Mesodermal cell (in vitro differentiated cells): ENCODE results near the gene TGM6.

Experiments
- H3K27ac ChIP-seq: 2 replicates; pipeline ENCODE4 v1.7.0; 2013; ENCODE audit warnings: mild to moderate bottlenecking, low read depth, low read length, moderate library complexity; ENCODE audit not compliant: severe bottlenecking
- H3K36me3 ChIP-seq: 2 replicates; pipeline ENCODE4 v1.7.1; 2013; ENCODE audit warnings: mild to moderate bottlenecking, low read length, moderate library complexity; ENCODE audit not compliant: control insufficient read depth, insufficient read depth
- H3K4me1 ChIP-seq: one replicate; pipeline ENCODE4 v1.7.1; 2013; ENCODE audit warnings: mild to moderate bottlenecking, low read length; ENCODE audit not compliant: insufficient read depth, control insufficient read depth, poor library complexity, severe bottlenecking
- H3K4me3 ChIP-seq: 2 replicates; pipeline ENCODE4 v1.7.0; 2013; ENCODE audit warnings: low read length, control low read depth, mild to moderate bottlenecking; ENCODE audit not compliant: insufficient read depth, poor library complexity, severe bottlenecking; ENCODE audit errors: extremely low read depth
- H3K9me3 ChIP-seq: 2 replicates; pipeline ENCODE4 v1.7.1; 2013; ENCODE audit warnings: mild to moderate bottlenecking, low read length, moderate library complexity; ENCODE audit not compliant: control insufficient read depth
- WGBS, 2 experiments: methylation state at CpG; one replicate each; pipeline ENCODE4 v1.1.5; 2013; ENCODE audit warnings: missing lambda C conversion rate in 2 of 2; ENCODE audit not compliant: insufficient coverage in 2 of 2; 5-methylcytosine and 5-hydroxymethylcytosine counted together

TGM6 gene

DNA sequence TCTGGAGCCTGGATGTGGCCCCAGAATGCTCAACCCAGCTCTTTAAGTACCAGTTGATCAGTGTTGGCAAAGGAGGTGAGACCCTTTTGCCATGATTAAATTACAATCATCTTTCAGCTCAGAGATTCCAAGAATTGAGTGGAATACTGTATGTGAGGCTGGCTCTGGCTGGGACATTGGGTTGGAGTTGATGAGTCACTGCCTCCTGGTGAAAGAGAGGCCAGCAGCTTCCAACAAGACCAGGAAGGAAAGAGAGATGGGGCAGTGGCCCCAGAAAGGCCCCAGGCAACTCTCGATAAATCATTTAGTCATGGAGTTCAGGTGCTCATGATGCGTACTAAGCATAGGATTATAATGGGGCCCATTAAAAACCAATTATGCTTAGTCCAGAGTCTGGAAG, 2.1 kb downstream of the TGM6 start:
- Histone ChIP-seq H3K4me1 (peaks cover 45% of the 10 kb centered on the region), H3K9me3 (no peaks in the 10 kb centered on the region), H3K36me3 (no peaks in the 10 kb centered on the region), H3K4me3 (no peak overlapping the region), H3K27ac (no peak overlapping the region)
- WGBS, 2 experiments: 96 to 100% methylated on average over 2 of the region's 2 CpGs

DNA sequence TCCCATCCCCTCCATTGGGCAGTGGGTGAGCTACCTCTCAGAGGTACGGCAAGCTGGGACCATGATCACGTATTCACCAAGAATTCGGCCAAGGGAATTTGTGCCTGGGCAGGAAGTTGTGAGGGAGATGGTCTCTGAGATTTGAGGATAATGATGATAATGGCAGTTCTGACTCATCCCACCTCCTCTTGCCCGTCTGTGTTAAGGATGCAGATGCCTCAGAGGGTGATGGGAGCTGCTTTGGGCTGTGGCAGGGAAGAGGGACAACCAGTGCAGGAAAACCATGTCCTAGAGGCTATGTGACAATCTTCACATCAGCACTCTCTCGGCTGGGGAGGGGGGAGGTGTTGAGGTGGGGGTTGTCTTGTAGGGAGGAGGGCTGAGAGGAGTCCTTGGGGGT, 4.3 kb downstream of the TGM6 start:
- Histone ChIP-seq H3K36me3 (no peaks in the 10 kb centered on the region), H3K4me1 (peaks cover 45% of the 10 kb centered on the region), H3K4me3 (no peak overlapping the region), H3K9me3 (peaks cover 5% of the 10 kb centered on the region), H3K27ac (peak overlapping the region; percentile 93)
- 75 to 77% methylated on average over 2 of the region's 5 CpGs for WGBS, 2 experiments

DNA sequence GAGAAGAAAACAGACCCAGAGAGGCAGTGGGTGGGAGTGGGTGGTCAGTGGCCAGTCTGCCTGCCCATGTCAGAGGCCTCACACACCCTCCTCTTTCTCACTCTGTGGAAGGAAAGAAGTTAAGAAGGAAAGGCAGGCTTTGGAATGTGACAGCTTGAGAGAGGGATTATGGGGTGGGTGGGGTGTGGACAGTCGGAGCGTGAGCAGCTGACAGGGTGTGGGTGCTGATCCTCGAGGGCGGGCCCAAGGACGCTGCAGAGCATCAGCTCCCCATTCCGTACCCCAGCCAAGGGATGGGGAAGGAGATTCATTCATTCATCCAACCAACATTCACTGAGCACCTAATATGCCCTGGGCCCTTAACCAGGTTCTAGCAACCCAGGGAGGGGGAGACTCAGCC, 4.8 kb downstream of the TGM6 start:
- peaks cover 40% of the 10 kb centered on the region for H3K4me1 ChIP-seq
- H3K36me3 ChIP-seq: no peaks in the 10 kb centered on the region
- 67% methylated on average over 2 of the region's 6 CpGs; no CpG with 5 or more reads in 1 of the 2 experiments for WGBS, 2 experiments
- H3K4me3 ChIP-seq: no peak overlapping the region
- H3K9me3 ChIP-seq: peaks cover 5% of the 10 kb centered on the region
- peak overlapping the region; percentile 93 for H3K27ac ChIP-seq

DNA sequence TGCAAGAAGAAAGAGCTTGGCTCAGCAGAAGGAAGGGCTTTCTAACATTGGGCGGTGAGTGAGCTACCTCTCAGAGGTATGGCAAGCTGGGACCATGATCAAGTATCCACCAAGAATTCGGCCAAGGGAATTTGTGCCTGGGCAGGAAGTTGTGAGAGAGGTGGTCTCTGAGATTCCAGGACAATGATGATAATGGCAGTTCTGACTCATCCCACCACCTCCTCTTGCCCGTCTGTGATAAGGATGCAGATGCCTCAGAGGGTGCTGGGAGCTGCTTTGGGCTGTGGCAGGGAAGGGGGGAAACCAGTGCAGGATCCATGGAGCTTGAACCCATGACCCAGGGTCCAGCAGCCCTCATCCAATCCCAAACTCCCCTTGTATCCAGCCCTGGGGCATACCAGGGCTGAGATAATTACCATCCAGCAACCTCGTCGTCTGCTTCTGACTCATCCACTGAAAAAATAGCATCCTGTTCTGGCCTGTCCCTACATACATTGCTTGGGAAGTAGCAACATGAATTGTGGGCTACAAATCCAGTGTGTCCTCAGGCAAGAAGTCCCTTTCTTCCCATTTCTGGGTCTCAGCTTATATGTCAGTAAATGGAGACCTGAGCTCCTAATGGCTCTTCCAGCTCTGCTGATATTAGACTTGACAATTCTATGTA, 5.9 kb downstream of the TGM6 start:
- 42 to 86% methylated on average over 1 to 4 of the region's 5 CpGs for WGBS, 2 experiments
- Histone ChIP-seq H3K4me1 (peaks cover 38% of the 10 kb centered on the region), H3K4me3 (no peak overlapping the region), H3K27ac (peak overlapping the region; percentile 93), H3K36me3 (no peaks in the 10 kb centered on the region), H3K9me3 (peaks cover 5% of the 10 kb centered on the region)

DNA sequence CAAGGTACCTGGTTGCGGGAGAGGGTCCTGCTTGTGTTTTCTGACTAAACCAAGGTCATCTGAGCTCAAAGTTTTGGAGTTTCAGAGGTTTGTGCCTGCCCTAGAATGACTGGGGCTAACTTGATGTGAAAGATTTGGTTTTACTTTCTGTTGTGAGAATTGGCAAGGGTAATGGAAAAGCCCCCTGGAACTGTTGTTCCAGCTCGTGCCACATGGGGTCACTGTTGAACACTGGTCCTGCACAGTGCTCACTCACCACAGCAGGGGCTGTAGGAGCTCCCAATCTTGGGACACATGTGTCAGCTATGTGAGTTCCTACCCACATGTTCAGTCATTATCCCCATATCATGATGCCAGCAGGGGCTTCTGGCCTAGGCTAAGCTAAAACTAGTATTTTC, 6.5 kb downstream of the TGM6 start:
- no peak overlapping the region for H3K4me3 ChIP-seq
- peak overlapping the region; percentile 93 for H3K27ac ChIP-seq
- peaks cover 5% of the 10 kb centered on the region for H3K9me3 ChIP-seq
- WGBS, 2 experiments: 47 to 55% methylated on average over 2 of the region's 2 CpGs
- no peaks in the 10 kb centered on the region for H3K36me3 ChIP-seq
- H3K4me1 ChIP-seq: peaks cover 38% of the 10 kb centered on the region

DNA sequence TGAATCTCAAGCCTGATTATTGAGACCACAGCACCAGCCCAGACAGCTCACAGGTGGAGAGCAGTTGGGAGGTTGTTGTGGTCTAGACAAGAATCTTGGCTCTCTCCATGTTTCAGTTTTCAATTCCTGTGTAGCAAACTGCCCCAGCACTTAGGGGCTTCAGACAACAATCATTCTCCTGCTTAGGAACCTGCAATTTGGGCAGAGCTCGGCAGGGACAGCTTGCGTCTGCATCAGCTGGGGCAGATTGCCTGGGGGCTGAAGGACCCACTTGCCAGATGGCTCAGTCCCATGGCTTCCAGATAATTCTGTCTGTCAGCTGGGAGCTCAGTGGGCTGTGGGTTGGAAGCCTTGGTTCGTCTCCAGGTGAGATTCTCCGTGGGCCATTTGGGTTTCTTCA, 6.9 kb downstream of the TGM6 start:
- H3K9me3 ChIP-seq: peaks cover 5% of the 10 kb centered on the region
- H3K27ac ChIP-seq: peak overlapping the region; percentile 93
- WGBS, 2 experiments: 86 to 89% methylated on average over 4 of the region's 4 CpGs
- no peaks in the 10 kb centered on the region for H3K36me3 ChIP-seq
- H3K4me1 ChIP-seq: peaks cover 38% of the 10 kb centered on the region
- no peak overlapping the region for H3K4me3 ChIP-seq

DNA sequence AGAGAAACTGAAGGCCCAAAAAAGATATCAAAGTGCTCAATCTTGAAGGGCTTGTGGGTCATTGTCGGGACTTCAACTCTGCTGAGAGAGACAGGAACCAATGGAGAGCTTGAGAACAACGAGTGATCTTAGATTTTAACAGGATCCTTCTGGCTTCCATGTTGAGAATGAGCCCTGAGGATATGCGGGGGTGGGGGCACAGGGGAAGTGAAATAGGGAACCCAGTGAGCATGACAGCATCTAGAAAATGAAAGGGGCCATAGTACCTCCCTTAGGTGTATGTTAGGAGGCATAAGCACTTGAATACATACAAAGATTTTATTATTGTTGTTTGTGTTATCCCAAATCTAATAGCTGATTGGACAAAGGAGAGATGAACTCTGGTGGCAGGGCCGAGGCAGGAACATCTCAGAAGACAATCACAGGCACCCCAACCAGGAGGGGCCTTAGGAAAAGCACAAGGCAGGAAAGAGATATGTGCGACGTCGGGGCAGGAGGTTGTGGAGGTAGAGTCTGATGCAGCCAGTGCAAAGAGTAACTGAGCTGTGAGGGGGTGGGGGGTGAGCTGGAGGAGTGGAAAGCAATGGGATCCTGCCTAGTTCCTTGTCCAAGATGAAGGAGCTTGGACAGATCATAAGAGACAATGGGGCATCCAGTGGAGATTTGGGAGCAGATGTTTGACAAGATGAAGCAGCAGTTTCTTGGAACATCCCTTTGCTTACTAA, 10.4 kb downstream of the TGM6 start:
- 81 to 91% methylated on average over 6 to 7 of the region's 7 CpGs for WGBS, 2 experiments
- Histone ChIP-seq H3K4me3 (no peak overlapping the region), H3K36me3 (no peaks in the 10 kb centered on the region), H3K9me3 (peaks cover 5% of the 10 kb centered on the region), H3K27ac (no peak overlapping the region), H3K4me1 (peaks cover 18% of the 10 kb centered on the region)

DNA sequence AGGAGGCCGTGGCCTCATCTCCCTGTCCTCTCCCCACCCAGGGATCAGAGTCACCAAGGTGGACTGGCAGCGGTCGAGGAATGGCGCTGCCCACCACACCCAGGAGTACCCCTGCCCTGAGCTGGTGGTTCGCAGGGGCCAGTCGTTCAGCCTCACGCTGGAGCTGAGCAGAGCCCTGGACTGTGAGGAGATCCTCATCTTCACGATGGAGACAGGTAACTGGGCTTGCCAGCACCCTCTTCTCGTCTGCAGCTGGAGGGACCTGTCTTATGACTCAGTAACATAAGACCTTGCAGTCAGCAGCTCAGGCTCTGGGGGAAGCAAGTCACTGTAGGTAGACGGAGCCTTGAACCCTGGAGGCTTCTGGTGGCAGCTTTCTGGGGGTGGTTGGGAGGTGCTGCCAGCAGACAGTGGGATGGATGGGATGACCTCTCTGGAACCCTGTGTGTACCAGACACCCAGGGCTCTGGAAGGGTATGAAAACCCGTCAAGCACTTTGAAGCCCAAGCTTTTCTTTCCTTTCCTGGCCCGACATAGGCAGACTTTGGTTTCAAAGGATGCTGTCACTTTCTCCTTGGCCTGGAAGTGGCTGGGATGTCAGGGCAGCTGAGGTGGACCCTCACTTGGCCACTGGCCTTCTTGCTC, 13.8 kb downstream of the TGM6 start:
- H3K4me3 ChIP-seq: no peak overlapping the region
- H3K9me3 ChIP-seq: peaks cover 3% of the 10 kb centered on the region
- WGBS, 2 experiments: 93 to 94% methylated on average over 7 to 10 of the region's 12 CpGs
- no peaks in the 10 kb centered on the region for H3K4me1 ChIP-seq
- H3K36me3 ChIP-seq: no peaks in the 10 kb centered on the region
- H3K27ac ChIP-seq: no peak overlapping the region

DNA sequence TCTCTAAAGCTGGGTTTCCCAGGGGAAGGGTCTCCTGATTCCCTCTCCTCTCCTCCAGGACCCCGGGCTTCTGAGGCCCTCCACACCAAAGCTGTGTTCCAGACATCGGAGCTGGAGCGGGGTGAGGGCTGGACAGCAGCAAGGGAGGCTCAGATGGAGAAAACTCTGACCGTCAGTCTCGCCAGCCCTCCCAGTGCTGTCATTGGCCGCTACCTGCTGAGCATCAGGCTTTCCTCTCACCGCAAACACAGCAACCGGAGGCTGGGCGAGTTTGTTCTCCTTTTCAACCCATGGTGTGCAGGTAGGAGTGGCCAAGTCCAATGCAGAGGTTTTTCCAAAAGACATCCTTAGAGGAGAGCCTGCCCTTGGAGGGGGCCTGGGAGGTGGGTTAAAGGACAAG, 14.4 kb downstream of the TGM6 start:
- no peaks in the 10 kb centered on the region for H3K36me3 ChIP-seq
- WGBS, 2 experiments: 83 to 89% methylated on average over 3 to 7 of the region's 9 CpGs

DNA sequence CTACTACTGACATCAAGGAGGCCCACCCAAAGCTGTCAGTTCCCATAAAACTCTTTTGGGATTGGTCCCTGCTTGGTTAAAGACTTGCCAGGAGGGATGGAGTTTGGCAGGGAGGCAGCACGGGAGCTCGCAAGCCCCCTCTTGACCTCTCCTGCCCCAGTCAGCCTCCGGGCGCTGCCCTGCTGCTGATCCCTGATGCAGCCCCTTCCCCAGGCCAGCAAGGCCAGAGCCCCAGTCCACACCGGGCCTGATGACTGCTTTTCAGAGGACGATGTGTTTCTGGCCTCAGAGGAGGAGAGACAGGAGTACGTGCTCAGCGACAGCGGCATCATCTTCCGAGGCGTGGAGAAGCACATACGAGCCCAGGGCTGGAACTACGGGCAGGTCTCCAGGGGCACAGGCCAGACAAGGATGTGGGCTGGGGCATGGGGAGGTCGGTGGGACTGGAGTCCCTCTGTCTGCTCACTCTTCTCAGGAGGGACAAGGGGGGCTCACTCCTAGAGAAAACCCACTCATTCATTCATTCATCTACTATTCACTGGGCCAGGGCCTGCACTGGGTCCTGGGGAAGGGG, 15.6 kb downstream of the TGM6 start:
- H3K27ac ChIP-seq: no peak overlapping the region
- no peak overlapping the region for H3K4me3 ChIP-seq
- no peaks in the 10 kb centered on the region for H3K4me1 ChIP-seq
- H3K9me3 ChIP-seq: peaks cover 3% of the 10 kb centered on the region
- WGBS, 2 experiments: 88 to 90% methylated on average over 12 to 13 of the region's 14 CpGs
- H3K36me3 ChIP-seq: no peaks in the 10 kb centered on the region

More for the DNA sequence above, 14.4 kb downstream of the TGM6 start:
- Histone ChIP-seq H3K4me1 (no peaks in the 10 kb centered on the region), H3K27ac (no peak overlapping the region), H3K9me3 (peaks cover 3% of the 10 kb centered on the region), H3K4me3 (no peak overlapping the region)
